Gastroesophageal sphincter (tissue), 4 donors: ENCODE measurements around the gene GABBR2. TPM values are rescaled to one million over a fixed set of nuclear protein-coding genes. Genes with fewer than 3 reads are reported as not detected.
"Not testable (repeated sequence)": the region's sequence is repeated elsewhere in the genome, so short reads cannot be mapped to it uniquely, and the experiment has no call there.

Experiments used
- ATAC-seq: fragments of 150-250 bp; one replicate; pipeline ENCODE4 v1.9.1; 2016; ENCODE audit warnings: mild to moderate bottlenecking, moderate library complexity
- H3K27ac ChIP-seq, 4 donors: fragments of 200-600 bp; sonication (generic) in 3 of 4; 1 replicate in 3 of 4; 2 replicates in 1 of 4; pipeline ENCODE4 v1.5.1; 2016 to 2019
- H3K27me3 ChIP-seq: fragments of 200-600 bp; sonication (generic); one replicate; pipeline ENCODE4 v1.5.1; 2019
- H3K36me3 ChIP-seq, 2 donors: fragments of 200-600 bp; sonication (generic); one replicate each; pipeline ENCODE4 v1.5.1; 2019; ENCODE audit warnings: control low read depth in 1 of 2
- H3K4me1 ChIP-seq, 3 donors: fragments of 200-600 bp; sonication (generic); 1 replicate in 2 of 3; 2 replicates in 1 of 3; pipeline ENCODE4 v1.5.1; 2016 to 2019; ENCODE audit warnings: control low read depth in 2 of 3
- H3K4me3 ChIP-seq, 2 donors: fragments of 200-600 bp; sonication (generic); one replicate each; pipeline ENCODE4 v1.5.1; 2019; ENCODE audit warnings: mild to moderate bottlenecking in 1 of 2, moderate library complexity in 1 of 2
- H3K9me3 ChIP-seq, 3 donors: fragments of 200-600 bp; sonication (generic); one replicate each; pipeline ENCODE4 v1.5.1; 2017 to 2019; ENCODE audit warnings: control low read depth in 2 of 3
- EP300 ChIP-seq: sonication (generic); formaldehyde crosslinking; IDR thresholded peaks from one replicate; pipeline ENCODE4 v1.6.1; 2017; ENCODE audit warnings: antibody characterized with exemption, mild to moderate bottlenecking
- POLR2A ChIP-seq, 2 donors: fragments of 450-650 bp; IDR thresholded peaks; one replicate each; pipeline ENCODE4 v1.6.1; 2017; ENCODE audit warnings: antibody characterized with exemption in 2 of 2, mild to moderate bottlenecking in 2 of 2, moderate library complexity in 1 of 2
- POLR2AphosphoS5 ChIP-seq: sonication (generic); formaldehyde crosslinking; IDR thresholded peaks from one replicate; pipeline ENCODE4 v1.6.1; 2017; ENCODE audit warnings: antibody characterized with exemption
- WGBS, 2 donors: methylation state at CpG; one replicate each; pipeline ENCODE4 v1.1.5; 2018; ENCODE audit warnings: low coverage in 1 of 2; 5-methylcytosine and 5-hydroxymethylcytosine counted together
- total RNA-seq, 4 donors: library from RNA; depleted of rRNA; stranded (reverse); fragments of >200 nt; gene quantifications; one replicate each; pipeline ENCODE4 v1.1.0, GENCODE V29; 2016
- TF ChIP-seq, protein P1 (sequence below), 4 experiments: fragments of 200-600 bp in 2 of 4; fragments of 450-650 bp in 2 of 4; sonication (generic) in 1 of 4; IDR thresholded peaks; one replicate each; pipeline ENCODE4 v1.5.1; 2017 to 2019; ENCODE audit warnings: antibody characterized with exemption in 4 of 4, mild to moderate bottlenecking in 2 of 4, moderate library complexity in 2 of 4

GABBR2 gene
- total RNA-seq, 4 donors from 2014 or later, result 0.04 to 0.25 TPM; not detected in 2

DNA sequence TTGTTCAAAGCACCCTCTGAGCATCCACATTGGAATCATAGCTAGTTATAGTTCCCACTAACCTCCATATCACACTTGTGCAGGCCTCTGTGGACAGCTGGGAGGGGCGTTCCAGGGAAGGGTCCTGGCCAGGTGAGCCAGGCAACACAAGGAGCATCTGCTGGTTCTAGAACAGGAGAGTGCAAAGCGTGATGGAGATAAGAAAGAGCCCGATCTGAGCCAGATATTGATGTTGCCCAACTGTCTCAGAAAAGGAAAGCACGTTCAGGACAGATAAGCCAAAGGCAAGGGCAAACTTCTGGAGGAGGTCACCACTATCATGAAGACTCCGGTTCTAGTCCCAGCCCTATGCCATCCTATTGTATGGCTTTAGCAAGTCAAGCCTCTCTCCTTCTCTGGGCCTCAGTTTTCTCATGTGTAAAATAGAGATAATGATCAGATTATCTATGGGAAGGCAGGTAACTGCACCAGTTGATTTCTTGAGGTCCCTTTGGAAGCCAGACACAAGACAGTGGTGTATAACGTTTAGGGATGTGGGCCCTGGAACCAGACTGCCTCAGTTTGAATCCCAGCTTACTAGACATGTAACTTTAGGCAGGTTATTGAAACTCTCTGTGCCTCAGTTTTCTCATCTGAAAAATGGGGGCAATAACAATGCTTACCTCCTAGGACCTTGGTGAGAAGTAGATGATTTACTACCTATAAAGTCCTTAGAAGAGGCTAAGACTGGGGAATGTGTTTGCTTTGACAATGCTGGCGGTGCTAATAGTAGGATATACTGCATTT is 19.8 kb downstream of the GABBR2 start:
- no peak for ATAC-seq
- Histone ChIP-seq H3K27me3 (peaks cover 6% of the 10 kb centered on the region), H3K27ac (no peak overlapping the region), H3K4me3 (no peak overlapping the region), H3K36me3 (no peaks in the 10 kb centered on the region), H3K4me1 (no peaks in the 10 kb centered on the region), H3K9me3 (no peaks in the 10 kb centered on the region)
- TF ChIP-seq, protein P1, sequence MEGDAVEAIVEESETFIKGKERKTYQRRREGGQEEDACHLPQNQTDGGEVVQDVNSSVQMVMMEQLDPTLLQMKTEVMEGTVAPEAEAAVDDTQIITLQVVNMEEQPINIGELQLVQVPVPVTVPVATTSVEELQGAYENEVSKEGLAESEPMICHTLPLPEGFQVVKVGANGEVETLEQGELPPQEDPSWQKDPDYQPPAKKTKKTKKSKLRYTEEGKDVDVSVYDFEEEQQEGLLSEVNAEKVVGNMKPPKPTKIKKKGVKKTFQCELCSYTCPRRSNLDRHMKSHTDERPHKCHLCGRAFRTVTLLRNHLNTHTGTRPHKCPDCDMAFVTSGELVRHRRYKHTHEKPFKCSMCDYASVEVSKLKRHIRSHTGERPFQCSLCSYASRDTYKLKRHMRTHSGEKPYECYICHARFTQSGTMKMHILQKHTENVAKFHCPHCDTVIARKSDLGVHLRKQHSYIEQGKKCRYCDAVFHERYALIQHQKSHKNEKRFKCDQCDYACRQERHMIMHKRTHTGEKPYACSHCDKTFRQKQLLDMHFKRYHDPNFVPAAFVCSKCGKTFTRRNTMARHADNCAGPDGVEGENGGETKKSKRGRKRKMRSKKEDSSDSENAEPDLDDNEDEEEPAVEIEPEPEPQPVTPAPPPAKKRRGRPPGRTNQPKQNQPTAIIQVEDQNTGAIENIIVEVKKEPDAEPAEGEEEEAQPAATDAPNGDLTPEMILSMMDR (IDR thresholded peaks at IDR 0.05), result no peak
- no peak for TF ChIP-seq POLR2AphosphoS5
- 75 to 76% methylated on average over 3 to 5 of the region's 7 CpGs for WGBS, 2 donors

DNA sequence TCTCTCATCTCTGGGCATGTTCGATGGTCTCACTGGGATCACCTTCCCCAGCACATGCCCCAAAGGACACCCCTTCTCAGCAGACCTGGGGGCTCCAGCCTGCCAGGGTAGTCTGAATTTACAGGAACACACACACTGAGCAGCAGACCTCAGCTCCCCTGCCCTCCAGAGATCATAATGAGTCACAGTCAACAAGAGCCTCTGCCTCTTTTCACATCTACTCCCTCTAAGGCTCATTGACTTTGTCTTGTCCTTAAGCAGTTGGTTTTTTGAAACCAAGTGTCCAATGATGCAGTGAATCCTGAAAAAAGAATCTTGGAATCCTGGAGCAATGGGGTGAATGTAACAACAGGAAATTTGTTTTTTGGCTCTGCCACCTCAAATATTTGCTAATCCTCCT is 20.8 kb downstream of the GABBR2 start:
- WGBS, 2 donors, result 100% methylated on average over 1 of the region's 1 CpG; no CpG with 5 or more reads in 1 of the 2 donors
- ATAC-seq, result no peak
- no peak overlapping the region for H3K27ac ChIP-seq
- H3K9me3 ChIP-seq, result no peaks in the 10 kb centered on the region
- no peaks in the 10 kb centered on the region for H3K4me1 ChIP-seq
- no peak overlapping the region for H3K4me3 ChIP-seq
- no peak for TF ChIP-seq POLR2A (IDR thresholded peaks at IDR 0.05)
- no peak for TF ChIP-seq POLR2AphosphoS5
- TF ChIP-seq, protein P1 (IDR thresholded peaks at IDR 0.05), result no peak
- TF ChIP-seq EP300, result no peak
- peaks cover 2% of the 10 kb centered on the region for H3K27me3 ChIP-seq
- no peaks in the 10 kb centered on the region for H3K36me3 ChIP-seq

DNA sequence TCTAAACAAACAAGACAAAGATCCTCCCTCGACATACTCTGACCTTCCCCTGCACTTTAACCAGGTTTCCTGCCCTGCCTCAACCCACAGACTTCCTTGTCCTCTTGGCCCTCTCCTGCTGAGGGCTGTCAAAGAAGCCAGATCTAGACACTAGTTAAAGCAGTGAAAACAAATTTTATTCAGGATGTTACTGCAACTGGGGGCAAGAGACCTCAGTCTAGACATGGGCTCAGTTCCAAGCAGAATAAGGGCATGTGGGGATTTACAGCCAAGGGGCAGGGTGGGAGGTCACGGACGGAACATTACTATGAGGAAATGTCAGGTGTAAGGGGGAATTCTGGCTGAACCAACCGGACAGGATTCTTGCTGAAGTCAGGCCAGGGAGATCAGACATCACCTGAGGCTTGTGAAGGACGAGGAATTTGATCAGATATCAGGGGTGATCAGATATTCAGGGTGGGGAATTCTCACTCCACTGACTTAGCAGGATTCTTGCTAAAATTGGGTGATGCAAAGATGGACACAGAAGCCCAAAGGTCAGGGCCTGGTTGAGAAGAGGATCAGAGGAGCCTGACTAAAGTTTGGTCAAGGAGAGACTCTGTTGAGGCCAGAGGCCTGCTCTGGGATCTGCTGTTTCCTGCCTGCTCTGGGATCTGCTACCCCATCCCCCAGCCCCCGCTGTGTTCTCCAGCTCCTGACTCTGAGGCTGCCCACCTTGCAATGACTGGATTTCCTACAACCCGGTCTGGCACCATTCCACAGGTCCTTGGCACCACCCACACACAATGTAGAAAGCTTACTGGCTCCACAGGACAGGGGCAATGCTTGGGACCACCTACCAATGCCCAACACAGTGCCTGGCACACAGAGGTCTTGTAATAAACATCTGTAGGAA is 21.5 kb downstream of the GABBR2 start:
- H3K9me3 ChIP-seq, result no peaks in the 10 kb centered on the region
- ATAC-seq, result no peak
- H3K27me3 ChIP-seq, result no peaks in the 10 kb centered on the region
- no peak overlapping the region for H3K27ac ChIP-seq
- H3K36me3 ChIP-seq, result no peaks in the 10 kb centered on the region
- no peak for TF ChIP-seq POLR2A (IDR thresholded peaks at IDR 0.05)
- H3K4me1 ChIP-seq, result no peaks in the 10 kb centered on the region
- 53 to 77% methylated on average over 2 to 4 of the region's 7 CpGs for WGBS, 2 donors
- H3K4me3 ChIP-seq, result no peak overlapping the region

DNA sequence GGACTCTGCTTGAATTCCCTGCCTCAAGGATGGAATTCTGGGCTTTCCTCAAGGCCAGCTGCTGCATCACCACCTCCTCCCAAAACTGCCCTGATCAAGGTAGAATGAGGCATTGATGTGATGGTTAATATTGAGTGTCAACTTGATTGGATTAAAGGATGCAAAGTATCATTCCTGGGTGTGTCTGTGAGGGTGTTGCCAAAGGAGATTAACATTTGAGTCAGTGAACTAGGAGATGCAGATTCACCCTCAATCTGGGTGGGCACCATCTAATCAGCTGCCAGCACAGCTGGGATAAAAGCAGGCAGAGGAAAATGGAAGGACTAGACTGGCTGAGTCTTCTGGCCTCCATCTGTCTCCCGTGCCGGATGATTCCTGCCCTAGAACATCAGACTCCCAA is 23.9 kb downstream of the GABBR2 start:
- not testable (repeated sequence) for H3K4me1 ChIP-seq, H3K9me3 ChIP-seq, H3K4me3 ChIP-seq, ATAC-seq, H3K36me3 ChIP-seq, H3K27me3 ChIP-seq, H3K27ac ChIP-seq
- 60 to 80% methylated on average over 1 to 2 of the region's 2 CpGs for WGBS, 2 donors

DNA sequence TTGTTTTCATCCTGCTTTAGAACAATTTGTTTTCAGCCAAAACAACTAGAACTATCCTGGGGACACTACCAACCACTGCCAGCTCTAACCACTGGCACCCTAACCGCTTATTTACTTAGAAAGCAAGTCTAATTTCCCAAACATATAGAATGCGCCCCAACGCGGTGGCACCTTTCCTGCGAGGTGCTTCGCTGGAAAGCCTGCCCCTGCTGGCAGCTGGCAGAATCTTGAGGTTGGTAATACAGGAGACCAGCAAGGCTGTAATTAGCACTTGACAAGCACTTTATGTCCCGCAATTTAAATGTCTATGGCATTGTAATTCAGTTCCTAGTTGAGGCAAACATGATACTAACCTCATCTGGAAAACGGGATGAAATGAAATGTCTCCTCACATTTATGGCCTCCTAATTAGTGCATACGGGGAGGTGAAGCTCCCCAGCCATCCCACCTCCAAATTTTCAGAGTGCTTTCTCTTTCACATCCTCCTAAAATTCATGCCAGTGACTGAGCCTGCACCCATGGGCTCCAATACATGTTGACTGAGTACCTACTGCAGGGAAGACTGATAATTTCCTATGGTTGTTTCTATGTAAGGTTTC is 30.4 kb downstream of the GABBR2 start:
- peaks cover 25% of the 10 kb centered on the region for H3K27me3 ChIP-seq
- TF ChIP-seq POLR2AphosphoS5 (no peak), POLR2A (IDR thresholded peaks at IDR 0.05) (no peak), EP300 (no peak)
- TF ChIP-seq, protein P1 (IDR thresholded peaks at IDR 0.05), result no peak
- H3K4me3 ChIP-seq, result no peak overlapping the region
- 17 to 24% methylated on average over 8 to 9 of the region's 9 CpGs for WGBS, 2 donors
- no peak overlapping the region for H3K27ac ChIP-seq
- H3K9me3 ChIP-seq, result peaks cover 0 to 17% (median 0%) of the 10 kb centered on the region in 3 donors
- ATAC-seq, result no peak
- H3K36me3 ChIP-seq, result no peaks in the 10 kb centered on the region
- H3K4me1 ChIP-seq, result no peaks in the 10 kb centered on the region
